ENCODE results near the gene KSR1. TPM values are rescaled to one million over a fixed set of nuclear protein-coding genes. Genes with fewer than 3 reads are reported as not detected.

Gene KSR1
- total and polyA plus RNA-seq, 2 experiments from 2014 or later, result 0.98 to 2.5 TPM

DNA sequence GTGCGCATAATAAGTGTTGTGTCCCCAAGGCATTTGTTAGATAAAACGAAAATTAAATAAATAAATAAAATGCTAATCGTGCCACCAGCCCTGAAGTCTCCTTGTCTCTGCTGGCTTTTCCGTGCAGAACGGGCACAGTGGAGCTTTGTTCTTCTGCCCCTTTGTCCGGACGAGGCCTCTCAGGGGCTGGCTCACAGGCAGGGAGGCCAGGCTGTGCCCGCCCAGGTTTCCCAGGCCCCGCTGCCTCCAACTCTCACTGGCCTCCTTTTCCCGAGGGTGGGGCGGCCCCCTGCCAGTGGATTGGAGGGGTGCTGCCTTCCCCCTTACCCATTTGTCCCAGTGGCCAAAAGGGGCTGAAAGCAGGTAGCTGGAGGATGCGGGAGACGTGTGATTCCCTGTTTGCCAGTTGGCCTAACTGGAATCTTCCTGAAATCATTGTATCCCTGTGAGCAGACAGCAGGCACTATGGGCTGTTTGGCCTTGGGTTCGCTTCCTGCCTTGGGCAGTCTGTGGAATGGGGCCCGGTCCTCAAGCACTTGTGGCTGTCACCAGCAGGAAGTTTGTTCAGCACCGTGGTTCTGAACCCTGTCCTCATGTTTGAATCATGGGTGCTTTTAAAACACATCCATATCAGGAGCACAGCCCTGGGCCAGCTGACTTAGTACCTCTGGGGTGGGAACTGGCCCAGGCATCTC, 64.4 kb downstream of the KSR1 start:
- in situ Hi-C loops (cut with MboI), result no loop called here
- H3K36me3 ChIP-seq (ENCODE audit: low read depth), result no peaks in the 10 kb centered on the region
- H3K9ac ChIP-seq, result no peak overlapping the region
- no peak overlapping the region for H2AFZ ChIP-seq
- no peak for DNase-seq
- no peak for TF ChIP-seq EZH2 (IDR thresholded peaks at IDR 0.05; ENCODE audit: insufficient read depth, poor library complexity, severe bottlenecking)
- no peak for TF ChIP-seq EZH2phosphoT487 (IDR thresholded peaks at IDR 0.05; ENCODE audit: insufficient read depth, low read depth)
- no peaks in the 10 kb centered on the region for H3K9me3 ChIP-seq (ENCODE audit: low read depth)
- H3K4me3 ChIP-seq, result no peak overlapping the region
- 83 to 86% methylated on average over 14 to 16 of the region's 16 CpGs for WGBS, 2 experiments (ENCODE audit: low coverage in 1 of 2, low lambda C conversion rate in 2 of 2, missing lambda C conversion rate in 2 of 2)
- no peaks in the 10 kb centered on the region for H3F3A ChIP-seq (ENCODE audit: insufficient read depth)
- H4K20me1 ChIP-seq (ENCODE audit: insufficient read depth), result no peaks in the 10 kb centered on the region
- no peak overlapping the region for H3K4me2 ChIP-seq (ENCODE audit: unreplicated experiment)
- H3K79me2 ChIP-seq (ENCODE audit: insufficient read depth), result no peaks in the 10 kb centered on the region
- H3K4me1 ChIP-seq (ENCODE audit: insufficient read depth), result no peaks in the 10 kb centered on the region
- H3K27ac ChIP-seq, result no peak overlapping the region
- H3K27me3 ChIP-seq (replicated peaks; ENCODE audit: insufficient read depth), result no peaks in the 10 kb centered on the region
- no peaks in the 10 kb centered on the region for H3K9me2 ChIP-seq (ENCODE audit: insufficient read depth)

DNA sequence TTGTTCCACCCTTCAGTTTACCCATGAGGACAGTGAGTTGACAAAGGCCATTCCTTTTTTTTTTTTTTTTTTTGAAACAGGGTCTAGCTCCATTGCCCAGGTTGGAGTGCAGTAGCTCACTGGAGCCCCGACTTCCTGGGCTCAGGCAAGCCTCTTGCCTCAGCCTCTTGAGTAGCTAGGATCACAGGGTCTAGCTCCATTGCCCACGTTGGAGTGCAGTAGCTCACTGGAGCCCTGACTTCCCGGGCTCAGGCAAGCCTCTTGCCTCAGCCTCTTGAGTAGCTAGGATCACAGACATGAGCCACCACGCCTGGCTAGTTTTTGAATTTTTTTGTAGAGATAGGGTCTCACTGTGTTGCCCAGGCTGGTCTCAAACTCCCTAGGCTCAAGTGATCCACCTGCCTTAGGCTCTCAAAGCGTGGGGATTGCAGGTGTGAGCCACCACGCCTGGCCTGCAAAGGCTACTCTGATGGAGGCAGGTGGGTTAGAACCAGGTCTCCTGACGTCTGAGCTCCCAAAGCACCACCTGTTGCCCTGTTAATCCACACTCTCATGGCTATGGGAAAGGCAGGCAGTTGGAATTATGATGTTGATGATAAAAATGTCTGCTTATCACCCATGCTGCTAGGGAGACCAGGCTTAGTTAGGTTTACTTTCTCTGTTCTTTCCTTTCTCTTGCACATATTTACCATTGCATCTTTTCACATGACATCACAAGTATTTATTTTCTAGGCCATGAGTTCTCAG, 65.2 kb downstream of the KSR1 start:
- H3K4me1 ChIP-seq (ENCODE audit: insufficient read depth), result no peaks in the 10 kb centered on the region
- no peaks in the 10 kb centered on the region for H3K79me2 ChIP-seq (ENCODE audit: insufficient read depth)
- H3F3A ChIP-seq (ENCODE audit: insufficient read depth), result no peaks in the 10 kb centered on the region
- H3K4me3 ChIP-seq, result no peak overlapping the region
- H3K27me3 ChIP-seq (replicated peaks; ENCODE audit: insufficient read depth), result no peaks in the 10 kb centered on the region
- H3K9ac ChIP-seq, result no peak overlapping the region
- H3K9me3 ChIP-seq (ENCODE audit: low read depth), result no peaks in the 10 kb centered on the region
- WGBS, 2 experiments (ENCODE audit: low coverage in 1 of 2, low lambda C conversion rate in 2 of 2, missing lambda C conversion rate in 2 of 2), result 75 to 87% methylated on average over 7 of the region's 7 CpGs
- H4K20me1 ChIP-seq (ENCODE audit: insufficient read depth), result no peaks in the 10 kb centered on the region
- H3K9me2 ChIP-seq (ENCODE audit: insufficient read depth), result no peaks in the 10 kb centered on the region
- TF ChIP-seq EZH2phosphoT487 (IDR thresholded peaks at IDR 0.05; ENCODE audit: insufficient read depth, low read depth) (no peak), EZH2 (IDR thresholded peaks at IDR 0.05; ENCODE audit: insufficient read depth, poor library complexity, severe bottlenecking) (no peak)
- H3K36me3 ChIP-seq (ENCODE audit: low read depth), result no peaks in the 10 kb centered on the region
- no peak for DNase-seq
- no peak overlapping the region for H3K27ac ChIP-seq
- no peak overlapping the region for H3K4me2 ChIP-seq (ENCODE audit: unreplicated experiment)
- no peak overlapping the region for H2AFZ ChIP-seq
- in situ Hi-C loops (cut with MboI), result no loop called here

DNA sequence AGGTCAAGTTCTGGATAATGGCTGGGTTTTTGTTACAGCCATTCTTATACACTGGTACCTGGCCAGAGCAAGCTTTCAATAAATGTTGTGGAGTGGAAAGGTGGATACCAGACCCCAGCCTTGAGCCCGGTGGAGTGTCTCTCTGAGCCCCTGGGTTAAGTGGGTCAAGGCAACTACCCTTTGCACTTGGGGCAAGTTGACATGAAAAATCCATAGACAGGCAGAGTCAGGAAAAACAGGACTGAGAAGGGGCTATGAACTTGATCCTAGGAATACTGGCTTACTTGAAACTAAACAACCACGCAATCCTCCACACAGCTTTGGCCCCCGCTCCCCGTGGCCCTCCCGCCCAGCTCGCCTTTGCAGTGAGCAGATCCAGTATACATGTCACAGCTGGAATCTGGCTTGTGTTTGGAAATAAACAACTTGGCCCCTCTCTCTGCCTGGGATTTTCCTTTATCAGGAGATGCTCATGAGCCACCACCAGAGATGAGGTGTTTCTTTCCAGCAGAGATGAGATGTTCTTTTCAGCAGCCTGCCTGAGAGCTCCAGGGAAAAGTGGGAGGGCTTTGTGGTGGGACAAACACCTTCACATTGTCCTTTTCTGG, 65.9 kb downstream of the KSR1 start:
- no peak overlapping the region for H3K9ac ChIP-seq
- H3K36me3 ChIP-seq (ENCODE audit: low read depth), result no peaks in the 10 kb centered on the region
- H3K27me3 ChIP-seq (replicated peaks; ENCODE audit: insufficient read depth), result no peaks in the 10 kb centered on the region
- no peak for TF ChIP-seq EZH2 (IDR thresholded peaks at IDR 0.05; ENCODE audit: insufficient read depth, poor library complexity, severe bottlenecking)
- TF ChIP-seq EZH2phosphoT487 (IDR thresholded peaks at IDR 0.05; ENCODE audit: insufficient read depth, low read depth), result no peak
- no peak overlapping the region for H3K4me2 ChIP-seq (ENCODE audit: unreplicated experiment)
- in situ Hi-C loops (cut with MboI), result no loop called here
- DNase-seq, result no peak
- no peak overlapping the region for H3K4me3 ChIP-seq
- 88 to 94% methylated on average over 6 of the region's 6 CpGs for WGBS, 2 experiments (ENCODE audit: low coverage in 1 of 2, low lambda C conversion rate in 2 of 2, missing lambda C conversion rate in 2 of 2)
- H3K9me2 ChIP-seq (ENCODE audit: insufficient read depth), result no peaks in the 10 kb centered on the region
- H3K27ac ChIP-seq, result no peak overlapping the region
- no peaks in the 10 kb centered on the region for H4K20me1 ChIP-seq (ENCODE audit: insufficient read depth)
- H3F3A ChIP-seq (ENCODE audit: insufficient read depth), result no peaks in the 10 kb centered on the region
- H3K4me1 ChIP-seq (ENCODE audit: insufficient read depth), result no peaks in the 10 kb centered on the region
- H3K9me3 ChIP-seq (ENCODE audit: low read depth), result no peaks in the 10 kb centered on the region
- no peaks in the 10 kb centered on the region for H3K79me2 ChIP-seq (ENCODE audit: insufficient read depth)
- no peak overlapping the region for H2AFZ ChIP-seq

- Histone ChIP-seq H3K79me2 (ENCODE audit: insufficient read depth) (no peaks in the 10 kb centered on the region), H3K36me3 (ENCODE audit: low read depth) (no peaks in the 10 kb centered on the region), H3K27me3 (replicated peaks; ENCODE audit: insufficient read depth) (no peaks in the 10 kb centered on the region), H3K4me1 (ENCODE audit: insufficient read depth) (no peaks in the 10 kb centered on the region), H4K20me1 (ENCODE audit: insufficient read depth) (no peaks in the 10 kb centered on the region), H3K9me2 (ENCODE audit: insufficient read depth) (no peaks in the 10 kb centered on the region), H3K4me2 (ENCODE audit: unreplicated experiment) (no peak overlapping the region), H3K9me3 (ENCODE audit: low read depth) (no peaks in the 10 kb centered on the region), H3K9ac (no peak overlapping the region), H3K4me3 (no peak overlapping the region), H3F3A (ENCODE audit: insufficient read depth) (no peaks in the 10 kb centered on the region), H3K27ac (no peak overlapping the region), H2AFZ (no peak overlapping the region)
- 94 to 95% methylated on average over 1 of the region's 1 CpG for WGBS, 2 experiments (ENCODE audit: low coverage in 1 of 2, low lambda C conversion rate in 2 of 2, missing lambda C conversion rate in 2 of 2)
- no peak for TF ChIP-seq EZH2 (IDR thresholded peaks at IDR 0.05; ENCODE audit: insufficient read depth, poor library complexity, severe bottlenecking)
- no peak for TF ChIP-seq EZH2phosphoT487 (IDR thresholded peaks at IDR 0.05; ENCODE audit: insufficient read depth, low read depth)
- DNase-seq, result no peak
- in situ Hi-C loops (cut with MboI), result no loop called here
Observed at GRCh38 chr17:27523712-27524111, 67.5 kb downstream of the KSR1 start.

Data from GM23248 (cell line).